ENCODE measurements around the gene MAGED2.
"Not testable (repeated sequence)": the region's sequence is repeated elsewhere in the genome, so short reads cannot be mapped to it uniquely, and the experiment has no call there.

The MAGED2 gene

GRCh38 chrX:54824722-54825121 is 17.2 kb downstream of the MAGED2 start:
- H3K27me3 ChIP-seq: no peaks in the 10 kb centered on the region

GRCh38 chrX:54825716-54826438 is 18.3 kb downstream of the MAGED2 start:
- no peaks in the 10 kb centered on the region for H3K36me3 ChIP-seq

More at GRCh38 chrX:54824722-54825121, 17.2 kb downstream of the MAGED2 start:
- no peak overlapping the region for H3K4me3 ChIP-seq (ENCODE audit: low read depth, low read length)
- no peaks in the 10 kb centered on the region for H3K36me3 ChIP-seq
- H3K4me1 ChIP-seq: no peaks in the 10 kb centered on the region
- no peaks in the 10 kb centered on the region for H3K9me3 ChIP-seq
- no peak for TF ChIP-seq CTCF (IDR thresholded peaks at IDR 0.05; ENCODE audit: low read depth, low read length)
- DNase-seq: no peak

GRCh38 chrX:54826598-54826997 is 19.1 kb downstream of the MAGED2 start:
- Histone ChIP-seq H3K36me3 (no peaks in the 10 kb centered on the region), H3K4me1 (no peaks in the 10 kb centered on the region), H3K9me3 (no peaks in the 10 kb centered on the region), H3K27me3 (no peaks in the 10 kb centered on the region), H3K4me3 (ENCODE audit: low read depth, low read length) (no peak overlapping the region)
- DNase-seq: no peak
- no peak for TF ChIP-seq CTCF (IDR thresholded peaks at IDR 0.05; ENCODE audit: low read depth, low read length)

More at GRCh38 chrX:54825716-54826438, 18.3 kb downstream of the MAGED2 start:
- Histone ChIP-seq H3K4me3 (ENCODE audit: low read depth, low read length) (no peak overlapping the region), H3K27me3 (no peaks in the 10 kb centered on the region), H3K9me3 (no peaks in the 10 kb centered on the region), H3K4me1 (no peaks in the 10 kb centered on the region)
- no peak for DNase-seq
- TF ChIP-seq CTCF (IDR thresholded peaks at IDR 0.05; ENCODE audit: low read depth, low read length): peak; percentile 22

GRCh38 chrX:54838583-54838982 is 31.0 kb downstream of the MAGED2 start:
- H3K36me3 ChIP-seq: no peaks in the 10 kb centered on the region
- no peaks in the 10 kb centered on the region for H3K9me3 ChIP-seq
- no peaks in the 10 kb centered on the region for H3K27me3 ChIP-seq
- no peak overlapping the region for H3K4me3 ChIP-seq (ENCODE audit: low read depth, low read length)
- TF ChIP-seq CTCF (IDR thresholded peaks at IDR 0.05; ENCODE audit: low read depth, low read length): no peak
- H3K4me1 ChIP-seq: peaks cover 9% of the 10 kb centered on the region
- DNase-seq: no peak

- DNase-seq: peak; percentile 72
- H3K9me3 ChIP-seq; H3K4me1 ChIP-seq; H3K4me3 ChIP-seq (ENCODE audit: low read depth, low read length); H3K36me3 ChIP-seq; H3K27me3 ChIP-seq: not testable (repeated sequence)
These were observed 33.8 kb downstream of the MAGED2 start for GRCh38 chrX:54841184-54841874.

GRCh38 chrX:54842607-54843006 is 35.1 kb downstream of the MAGED2 start:
- DNase-seq: no peak
- Histone ChIP-seq H3K27me3 (no peaks in the 10 kb centered on the region), H3K4me3 (ENCODE audit: low read depth, low read length) (no peak overlapping the region), H3K4me1 (peaks cover 9% of the 10 kb centered on the region), H3K36me3 (no peaks in the 10 kb centered on the region), H3K9me3 (no peaks in the 10 kb centered on the region)
- TF ChIP-seq CTCF (IDR thresholded peaks at IDR 0.05; ENCODE audit: low read depth, low read length): no peak
